ENCODE data around the gene STAC.
"Not testable (repeated sequence)": the region's sequence is repeated elsewhere in the genome, so short reads cannot be mapped to it uniquely, and the experiment has no call there.

Gene STAC

DNA sequence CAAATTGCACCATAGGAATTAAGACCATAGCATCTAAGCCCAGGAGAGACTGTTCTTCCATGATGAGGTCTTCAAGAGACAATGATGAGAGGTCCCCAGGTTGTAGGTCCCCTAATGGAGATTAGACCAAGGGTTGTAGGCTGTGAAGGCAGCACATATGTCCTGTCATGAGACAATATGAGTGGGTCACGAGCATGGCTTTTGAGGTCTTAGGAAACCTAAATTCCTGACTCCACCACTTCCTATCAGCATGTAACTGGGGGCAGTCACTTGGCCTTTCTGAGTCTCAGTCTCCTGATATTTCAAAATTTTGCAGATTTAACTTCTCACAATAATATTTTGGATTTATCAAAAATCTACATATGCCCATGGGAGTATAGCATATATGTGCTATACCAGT, 31.3 kb downstream of the STAC start:
- no peak for DNase-seq (ENCODE audit: low read depth in 2 of 2)

- no peak for DNase-seq (ENCODE audit: low read depth in 2 of 2)
Observed at GRCh38 chr3:36416599-36416998, 36.3 kb downstream of the STAC start.

DNA sequence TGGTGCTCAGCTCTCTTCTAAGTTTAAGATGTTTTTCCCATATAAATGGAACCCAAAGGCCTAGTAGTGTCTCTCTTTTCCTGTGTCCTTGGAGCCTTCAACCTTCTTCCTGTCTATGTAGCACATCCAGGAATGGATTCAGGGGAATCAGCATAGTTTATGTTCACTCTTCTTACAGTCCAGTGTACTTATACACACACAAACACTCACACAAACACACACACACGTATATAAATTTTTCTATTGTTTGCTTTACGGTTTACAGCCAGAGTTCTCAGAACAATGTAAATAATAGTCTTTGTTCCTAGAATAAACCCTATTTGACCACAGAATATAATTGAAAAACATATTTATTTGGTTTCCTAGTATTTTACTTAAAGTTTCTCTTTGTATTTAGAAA, 36.9 kb downstream of the STAC start:
- DNase-seq (ENCODE audit: low read depth in 2 of 2): no peak

DNA sequence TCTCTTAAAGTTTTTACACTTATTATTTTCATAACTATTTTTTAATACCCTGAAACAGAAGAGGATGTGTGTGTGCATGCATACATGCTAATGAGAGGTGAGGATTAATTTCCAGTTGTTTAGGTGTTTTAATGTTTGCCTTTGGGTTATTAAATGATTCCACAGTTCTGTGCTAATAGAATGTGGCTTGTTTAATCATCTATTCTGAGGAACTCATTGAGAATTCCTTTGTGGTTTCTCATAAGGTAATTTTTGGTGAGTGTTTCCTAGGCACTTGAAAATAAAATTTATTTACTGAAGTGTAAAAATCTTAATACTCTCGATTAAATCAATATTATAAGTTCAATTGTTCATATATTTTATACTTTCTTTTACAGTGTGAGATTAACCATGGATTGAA, 38.0 kb downstream of the STAC start:
- no peak for DNase-seq (ENCODE audit: low read depth in 2 of 2)

GRCh38 chr3:36428445-36428844, 48.1 kb downstream of the STAC start:
- no peak for DNase-seq (ENCODE audit: low read depth in 2 of 2)

DNA sequence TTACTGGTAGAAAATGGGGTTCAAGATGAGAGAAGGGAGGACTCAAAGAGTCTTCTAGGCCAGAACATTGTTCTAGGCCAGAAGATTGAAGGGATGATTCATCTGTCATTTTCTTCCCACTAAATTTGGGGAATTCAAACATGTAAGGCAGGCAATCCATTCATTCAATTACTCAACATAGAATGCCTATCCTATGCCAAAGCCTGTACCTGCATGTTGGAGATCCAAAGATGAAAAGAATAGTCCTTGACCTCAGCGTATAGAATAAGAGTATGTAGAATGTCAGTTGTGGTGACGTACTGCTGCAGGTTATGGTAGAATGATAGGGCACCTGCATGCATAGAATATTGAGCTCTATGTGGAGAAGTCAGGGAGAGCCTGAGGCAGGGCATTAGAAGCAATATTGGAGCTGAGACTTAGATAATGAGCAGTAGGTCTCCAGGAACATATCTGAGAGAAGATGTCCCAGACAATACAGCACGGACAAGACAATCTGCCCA, 49.7 kb downstream of the STAC start:
- DNase-seq (ENCODE audit: low read depth in 2 of 2): no peak

DNA sequence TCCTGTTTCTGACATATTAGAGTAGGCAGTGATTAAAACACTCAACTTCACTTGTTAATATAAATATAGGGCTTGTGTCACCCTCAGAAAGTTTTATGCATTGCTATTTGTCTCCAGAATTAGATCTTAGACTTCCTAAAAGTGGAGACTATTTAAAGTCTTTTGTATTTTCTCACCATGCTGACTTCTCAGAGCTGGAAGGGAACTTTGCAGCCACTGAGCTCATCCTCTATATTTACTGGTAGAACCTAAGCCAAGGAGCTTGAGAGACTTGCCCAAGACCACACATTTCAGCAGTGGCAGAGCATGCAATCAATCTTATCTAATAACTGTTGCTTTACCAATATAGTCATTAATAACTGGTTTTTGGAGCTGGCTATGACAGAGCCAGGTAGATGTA, 53.2 kb downstream of the STAC start:
- no peak for DNase-seq (ENCODE audit: low read depth in 2 of 2)

DNA sequence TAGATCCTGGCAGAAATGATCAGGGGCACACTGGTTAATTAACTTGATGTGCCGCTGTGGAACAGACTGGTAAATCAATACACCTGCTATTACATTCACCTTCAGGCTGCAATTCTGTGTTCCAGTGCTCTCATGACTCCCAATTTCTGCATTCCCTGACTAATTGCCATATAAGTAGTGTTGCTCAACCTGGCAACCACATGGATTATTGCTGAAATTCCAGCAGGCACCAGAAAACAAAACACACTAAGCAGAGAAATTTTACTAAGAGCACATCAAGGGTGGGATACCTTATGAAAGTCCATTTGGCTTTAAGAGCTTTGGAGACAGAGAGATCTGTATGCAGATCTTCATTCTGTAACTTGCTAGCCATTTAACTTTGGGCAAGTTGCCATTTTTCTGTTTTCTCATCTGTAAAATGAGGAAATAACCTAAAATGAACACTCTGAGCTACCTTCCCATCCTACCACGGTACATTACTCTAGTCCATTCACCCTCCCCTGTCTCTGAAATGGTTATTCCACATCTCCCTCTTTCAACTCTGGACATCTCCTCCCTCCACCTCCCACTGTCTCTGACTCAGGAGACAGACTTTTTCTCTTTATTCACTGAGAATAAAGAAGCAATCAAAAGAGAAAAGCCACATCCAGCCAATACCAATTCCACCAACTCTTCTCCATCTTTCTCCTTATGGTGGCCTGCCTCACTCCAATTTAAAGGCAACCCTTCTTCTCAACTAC, 54.6 kb downstream of the STAC start:
- DNase-seq (ENCODE audit: low read depth in 2 of 2): no peak

DNA sequence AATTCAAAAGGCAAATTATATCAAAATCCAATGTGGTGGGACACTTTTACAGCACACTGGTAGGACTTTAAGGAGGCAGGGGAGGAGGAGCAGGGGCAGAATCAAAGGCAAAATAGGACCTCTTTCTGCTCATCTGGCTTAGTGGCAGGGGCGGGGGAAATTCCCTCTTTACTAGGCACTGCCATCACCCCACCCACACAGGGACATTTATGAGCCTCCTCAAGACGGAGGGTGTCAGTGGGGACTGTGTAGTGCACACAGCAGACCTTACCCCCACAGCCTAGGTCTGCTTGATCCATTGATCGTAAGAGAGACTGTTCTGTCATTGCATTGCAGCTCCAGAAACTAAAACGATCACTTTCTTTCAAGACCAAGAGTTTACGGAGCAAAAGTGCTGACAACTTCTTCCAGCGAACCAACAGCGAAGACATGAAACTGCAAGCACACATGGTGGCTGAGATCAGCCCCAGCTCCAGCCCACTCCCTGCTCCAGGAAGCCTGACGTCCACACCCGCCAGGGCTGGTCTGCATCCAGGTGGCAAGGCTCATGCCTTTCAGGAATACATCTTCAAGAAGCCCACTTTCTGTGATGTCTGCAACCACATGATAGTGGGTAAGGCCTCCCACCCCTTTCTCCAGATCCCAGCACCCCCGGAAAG, 62.9 kb downstream of the STAC start:
- DNase-seq (ENCODE audit: low read depth in 2 of 2): no peak

DNA sequence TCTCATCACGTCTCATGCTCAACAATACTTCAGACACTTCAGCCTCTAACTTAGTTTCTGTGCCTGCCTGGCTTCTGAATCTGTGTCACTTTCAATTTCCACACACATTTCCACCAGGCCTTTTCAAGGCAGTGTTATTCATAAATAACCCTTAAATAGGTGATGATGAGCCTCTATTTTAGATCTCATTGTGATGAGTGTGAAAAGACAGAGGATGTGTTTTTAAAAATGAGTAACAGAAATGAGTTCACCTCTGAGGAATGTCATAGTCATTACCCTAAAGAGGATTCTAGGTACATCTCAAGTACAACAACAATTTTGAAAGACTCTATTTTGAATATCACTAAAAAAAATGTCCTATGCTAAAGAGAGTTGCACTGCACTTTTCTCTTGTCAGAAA, 64.6 kb downstream of the STAC start:
- no peak for DNase-seq (ENCODE audit: low read depth in 2 of 2)

DNA sequence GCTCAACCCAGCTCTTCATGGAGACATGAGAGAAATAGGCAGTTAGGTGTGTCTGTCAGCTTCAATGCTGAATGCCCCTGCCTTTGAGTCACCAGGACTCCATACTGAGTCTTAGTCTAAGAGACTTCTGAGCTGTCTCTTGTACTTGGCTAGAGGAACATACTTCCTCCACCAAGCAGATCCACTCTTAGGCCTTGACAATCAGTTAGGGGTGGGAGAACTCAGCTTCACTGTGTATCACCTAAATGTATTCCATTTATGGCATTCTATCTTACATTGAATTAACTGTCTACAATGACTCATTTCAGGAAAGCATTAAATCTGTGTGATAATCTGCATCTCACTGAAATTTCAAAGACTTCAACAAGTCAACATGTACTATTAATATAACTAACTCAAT, 66.0 kb downstream of the STAC start:
- no peak for DNase-seq (ENCODE audit: low read depth in 2 of 2)

GRCh38 chr3:36447061-36447460, 66.8 kb downstream of the STAC start:
- DNase-seq (ENCODE audit: low read depth in 2 of 2): no peak

GRCh38 chr3:36451816-36452215, 71.5 kb downstream of the STAC start:
- no peak for DNase-seq (ENCODE audit: low read depth in 2 of 2)

- not testable (repeated sequence) for DNase-seq (ENCODE audit: low read depth in 2 of 2)
Observed at GRCh38 chr3:36453213-36453612, 72.9 kb downstream of the STAC start.

DNA sequence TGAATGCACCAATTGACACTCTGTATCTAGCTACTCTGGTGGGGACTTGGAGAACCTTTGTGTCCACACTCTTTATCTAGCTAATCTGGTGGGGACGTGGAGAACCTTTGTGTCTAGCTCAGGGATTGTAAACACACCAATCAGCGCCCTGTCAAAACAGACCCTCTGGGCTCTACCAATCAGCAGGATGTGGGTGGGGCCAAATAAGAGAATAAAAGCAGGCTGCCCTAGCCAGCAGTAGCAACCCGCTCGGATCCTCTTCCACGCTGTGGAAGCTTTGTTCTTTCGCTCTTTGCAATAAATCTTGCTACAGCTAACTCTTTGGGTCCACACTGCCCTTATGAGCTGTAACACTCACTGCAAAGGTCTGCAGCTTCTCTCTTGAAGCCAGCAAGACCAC, 73.6 kb downstream of the STAC start:
- not testable (repeated sequence) for DNase-seq (ENCODE audit: low read depth in 2 of 2)

DNA sequence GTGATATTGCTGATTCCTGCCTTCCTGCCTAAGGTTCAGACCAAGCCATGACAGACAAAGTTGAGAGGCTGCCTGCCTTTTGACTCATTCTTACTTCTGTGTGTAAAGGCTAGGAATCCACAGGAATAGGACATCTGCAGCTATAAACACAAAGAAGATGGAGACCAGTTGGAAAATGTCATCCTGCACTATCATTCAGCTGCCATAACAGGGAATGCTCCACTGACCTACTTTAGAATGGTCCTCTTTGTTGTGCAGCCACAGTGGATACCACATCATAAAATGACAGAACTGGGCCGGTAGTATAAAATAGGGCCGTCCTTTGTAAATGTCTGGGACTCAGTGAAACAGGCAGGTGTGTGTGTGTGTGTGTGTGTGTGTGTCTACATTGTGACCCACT, 75.1 kb downstream of the STAC start:
- DNase-seq (ENCODE audit: low read depth in 2 of 2): no peak

GRCh38 chr3:36456784-36457183, 76.5 kb downstream of the STAC start:
- DNase-seq (ENCODE audit: low read depth in 2 of 2): no peak

DNA sequence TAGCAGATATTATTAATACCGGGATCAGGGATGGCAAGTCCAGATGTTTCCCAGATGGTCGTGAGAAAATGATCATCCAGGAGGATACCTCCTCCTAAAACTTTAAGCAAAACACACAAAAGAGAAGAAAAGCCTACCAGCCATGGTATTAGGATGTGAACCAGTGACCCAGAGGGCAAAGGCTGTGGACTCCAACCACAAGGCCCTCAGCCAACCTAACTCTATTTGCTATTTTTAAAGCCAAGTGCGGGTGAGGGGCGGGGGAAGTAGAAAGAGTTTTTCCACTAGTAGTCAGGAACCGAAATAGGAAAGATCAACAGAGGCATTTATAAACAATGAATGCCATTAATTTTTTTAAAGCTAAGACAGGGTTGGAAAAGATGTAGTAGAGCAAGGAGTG, 77.4 kb downstream of the STAC start:
- DNase-seq (ENCODE audit: low read depth in 2 of 2): no peak

DNA sequence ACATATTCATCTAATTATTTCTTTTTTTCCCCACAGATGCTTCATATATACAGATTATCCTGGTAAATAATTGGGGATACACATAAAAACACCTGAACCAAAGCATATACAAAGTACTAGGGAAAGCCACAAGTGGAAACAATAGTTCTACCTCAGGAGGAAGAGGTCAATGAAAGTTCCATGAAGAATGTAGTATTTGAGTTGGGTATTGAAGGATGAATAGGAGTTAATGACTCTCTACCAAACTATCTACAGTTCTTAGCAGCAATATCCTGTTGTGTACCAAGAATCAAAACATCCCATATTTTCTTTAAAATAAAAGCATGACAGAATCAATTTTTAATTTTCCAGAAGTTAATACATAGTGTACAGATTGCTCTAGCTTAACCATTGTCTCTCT, 78.9 kb downstream of the STAC start:
- no peak for DNase-seq (ENCODE audit: low read depth in 2 of 2)

- DNase-seq (ENCODE audit: low read depth in 2 of 2): no peak
Observed at GRCh38 chr3:36461597-36461996, 81.3 kb downstream of the STAC start.

- DNase-seq (ENCODE audit: low read depth in 2 of 2): not testable (repeated sequence)
Observed at GRCh38 chr3:36472045-36472444, 91.7 kb downstream of the STAC start.

DNA sequence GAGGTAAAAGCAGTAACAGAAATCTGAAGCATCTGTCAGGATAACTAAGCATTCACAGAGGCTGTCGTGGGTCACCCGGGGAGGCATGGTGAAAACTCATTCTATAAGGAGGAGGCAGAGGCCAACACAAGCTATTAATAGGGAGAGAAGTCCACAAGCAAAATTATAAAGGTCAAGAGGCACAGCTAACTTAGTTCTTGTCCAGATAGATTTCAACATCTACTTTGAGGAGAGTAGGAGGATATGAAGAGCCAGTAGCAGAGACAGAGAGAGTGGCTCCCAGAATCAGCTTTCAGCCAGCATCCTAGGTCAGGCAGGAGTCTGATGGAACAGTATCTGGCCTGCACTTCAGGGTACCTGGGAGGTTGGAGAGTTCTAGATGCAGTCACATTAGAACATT, 95.3 kb downstream of the STAC start:
- DNase-seq (ENCODE audit: low read depth in 2 of 2): no peak

DNA sequence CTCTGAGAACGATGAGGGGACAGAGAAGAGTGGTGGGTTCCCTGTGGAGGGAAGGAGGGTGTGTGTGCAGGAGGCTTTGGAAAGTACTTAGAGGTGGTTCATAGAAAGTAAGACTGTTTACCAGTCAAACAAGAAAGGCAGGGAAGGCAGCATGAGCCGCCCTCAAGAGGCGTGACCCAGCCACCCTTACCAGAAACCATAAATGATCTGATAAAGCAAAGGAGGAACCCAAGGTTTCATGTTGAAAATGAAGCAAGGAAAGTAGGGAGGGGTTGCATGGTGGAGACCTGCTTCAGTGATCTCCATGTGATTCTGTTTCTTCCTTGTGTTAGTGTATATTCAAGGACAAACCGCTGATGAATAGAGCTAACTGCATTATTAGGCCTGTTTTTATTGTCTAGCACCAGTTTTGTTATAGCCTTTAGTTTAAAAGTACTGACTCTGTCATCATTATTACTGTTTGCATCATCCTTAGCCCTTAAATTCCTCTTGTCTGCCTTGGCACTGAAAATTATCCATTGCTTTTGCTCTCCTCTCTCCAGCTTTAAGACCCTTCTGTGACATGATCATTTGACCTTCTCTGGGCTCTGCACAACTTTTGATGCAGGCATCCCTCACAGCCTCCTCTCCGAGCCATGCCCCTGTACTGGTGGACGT, 96.1 kb downstream of the STAC start:
- no peak for DNase-seq (ENCODE audit: low read depth in 2 of 2)
